Activated naive CD4-positive, alpha-beta T cell treated with anti-CD3 and anti-CD28 coated beads, Interleukin-2, amount 10 ng/mL, durations not matched to agents 7 days and 5 days (primary cell): ENCODE measurements around the gene NFE2.
"Not testable (repeated sequence)": the region's sequence is repeated elsewhere in the genome, so short reads cannot be mapped to it uniquely, and the experiment has no call there.

Experiments used
- CTCF ChIA-PET: fragments of 350-600 bp; sonication (Branson Sonifier 250); formaldehyde crosslinking; loops from one replicate; lab custom pipeline; 2021; ENCODE audit warnings: antibody characterized with exemption; lab: Charles Lee
- DNase-seq: peaks from one replicate; pipeline ENCODE4 v3.0.0-alpha.2; 2020
- H3K27ac Mint-ChIP-seq: one replicate; pipeline ENCODE4 v1.8.0; 2021; ENCODE audit warnings: mild to moderate bottlenecking, moderate library complexity, mixed read lengths
- H3K27me3 Mint-ChIP-seq: one replicate; pipeline ENCODE4 v1.8.0; 2021; ENCODE audit warnings: mild to moderate bottlenecking, mixed read lengths
- H3K36me3 Mint-ChIP-seq: one replicate; pipeline ENCODE4 v1.8.0; 2021; ENCODE audit warnings: mixed read lengths
- H3K4me1 Mint-ChIP-seq: one replicate; pipeline ENCODE4 v1.8.0; 2021; ENCODE audit warnings: mixed read lengths
- H3K4me3 Mint-ChIP-seq: one replicate; pipeline ENCODE4 v1.8.0; 2021; ENCODE audit warnings: mild to moderate bottlenecking, moderate library complexity, mixed read lengths
- H3K9me3 Mint-ChIP-seq: one replicate; pipeline ENCODE4 v1.8.0; 2021; ENCODE audit warnings: mixed read lengths

NFE2 gene

GRCh38 chr12:54328595-54329337, 28.0 kb upstream of the NFE2 start:
- Mint-ChIP-seq H3K4me3 (peak overlapping the region; percentile 41), H3K27ac (peak overlapping the region; percentile 87), H3K9me3 (no peaks in the 10 kb centered on the region), H3K36me3 (peaks cover 24% of the 10 kb centered on the region), H3K4me1 (peaks cover 70% of the 10 kb centered on the region), H3K27me3 (no peaks in the 10 kb centered on the region)
- CTCF ChIA-PET: interaction anchor here (1.0 to 1.9 kb wide), 2 partner anchors 8 to 40 kb away, joined by 3 to 12 read pairs; no protein-coding TSS in a partner anchor
- DNase-seq: no peak

- CTCF ChIA-PET: interaction anchor here (0.7 to 2.6 kb wide), 15 partner anchors 8 to 103 kb away, joined by 3 to 20 read pairs (median 4); no protein-coding TSS in a partner anchor
- H3K4me1 Mint-ChIP-seq: peaks cover 51% of the 10 kb centered on the region
- H3K27ac Mint-ChIP-seq: peak overlapping the region; percentile 86
- H3K27me3 Mint-ChIP-seq, H3K9me3 Mint-ChIP-seq, DNase-seq: not testable (repeated sequence)
- H3K36me3 Mint-ChIP-seq: peaks cover 16% of the 10 kb centered on the region
- H3K4me3 Mint-ChIP-seq: peak overlapping the region; percentile 88
Observed at GRCh38 chr12:54325442-54326109, 24.8 kb upstream of the NFE2 start.

DNA sequence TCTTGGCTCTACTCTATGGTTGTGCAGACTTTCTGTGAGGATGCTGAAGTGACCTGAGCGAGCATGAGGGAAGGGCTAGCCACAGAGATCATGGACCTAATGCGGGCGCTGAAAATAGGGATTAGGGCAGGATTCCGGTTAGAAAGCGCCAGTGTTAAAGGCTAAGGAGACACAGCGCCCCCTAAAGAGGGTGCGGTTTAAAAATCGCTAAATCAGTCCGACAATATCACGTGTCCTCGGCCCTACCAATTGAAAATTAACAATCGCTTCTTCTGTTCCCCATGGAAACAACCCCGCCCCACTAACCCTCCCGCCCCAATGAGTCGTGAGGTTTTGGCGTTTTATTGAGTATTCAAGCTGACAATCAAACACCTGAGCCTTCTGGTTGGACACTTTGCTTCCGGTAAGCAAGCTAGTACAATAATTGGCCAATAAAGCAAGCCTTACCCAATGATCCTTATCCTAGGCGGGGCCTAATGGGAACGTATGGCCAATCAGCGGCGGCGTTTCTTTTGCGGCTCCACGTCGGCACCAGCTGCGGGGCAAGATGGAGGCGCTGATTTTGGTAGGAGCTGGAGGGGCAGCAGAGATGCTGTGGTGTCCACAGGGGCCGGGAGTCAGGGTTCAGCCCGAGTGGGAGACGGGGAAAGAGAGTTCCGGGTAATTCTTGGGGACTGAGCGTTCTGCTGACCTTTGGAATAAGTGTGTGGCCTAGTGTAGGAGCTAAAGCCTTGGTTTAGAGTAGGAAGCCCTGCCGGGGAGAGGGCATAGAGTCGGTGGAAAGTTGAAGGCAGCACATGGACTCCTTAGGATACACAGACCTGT, 24.0 kb upstream of the NFE2 start, which contains the start of gene COPZ1:
Gene COPZ1, plus strand, starts transcription at position 515 of the 825 bp plus-strand sequence. Its CDS starts 33 bp downstream, at position 548.
- no peaks in the 10 kb centered on the region for H3K9me3 Mint-ChIP-seq
- H3K4me1 Mint-ChIP-seq: peaks cover 43% of the 10 kb centered on the region
- peak within 1 kb of the TSS; percentile 88 for H3K4me3 Mint-ChIP-seq

DNA sequence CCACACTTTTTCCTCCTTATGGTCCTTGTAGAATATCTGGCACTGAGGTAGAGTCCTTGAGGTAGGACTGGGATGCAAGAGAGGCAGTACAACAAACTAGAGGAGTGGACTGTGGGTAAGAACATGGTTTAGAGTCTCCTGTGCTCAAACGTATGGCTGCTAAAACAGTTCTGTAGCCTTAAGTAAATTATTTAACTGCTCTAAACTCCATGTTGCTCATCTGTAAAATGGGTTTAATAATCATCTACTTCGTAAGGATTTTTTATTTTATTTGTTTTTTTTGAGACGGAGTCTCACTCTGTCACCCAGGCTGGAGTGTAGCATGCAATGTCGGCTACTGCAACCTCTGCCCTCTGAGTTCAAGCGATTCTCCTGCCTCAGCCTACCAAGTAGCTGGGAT, 20.5 kb upstream of the NFE2 start:
- peaks cover 17% of the 10 kb centered on the region for H3K27me3 Mint-ChIP-seq
- no peak overlapping the region for H3K4me3 Mint-ChIP-seq

More for the DNA sequence above, 24.0 kb upstream of the NFE2 start, which contains the start of gene COPZ1:
- H3K27ac Mint-ChIP-seq: peak within 1 kb of the TSS; percentile 86
- H3K27me3 Mint-ChIP-seq: peaks cover 4% of the 10 kb centered on the region
- DNase-seq: peak; percentile 97
- CTCF ChIA-PET: interaction anchor here (0.7 to 2.6 kb wide), 17 partner anchors 9 to 111 kb away, joined by 3 to 20 read pairs (median 4); no protein-coding TSS in a partner anchor
- H3K36me3 Mint-ChIP-seq: peaks cover 12% of the 10 kb centered on the region

DNA sequence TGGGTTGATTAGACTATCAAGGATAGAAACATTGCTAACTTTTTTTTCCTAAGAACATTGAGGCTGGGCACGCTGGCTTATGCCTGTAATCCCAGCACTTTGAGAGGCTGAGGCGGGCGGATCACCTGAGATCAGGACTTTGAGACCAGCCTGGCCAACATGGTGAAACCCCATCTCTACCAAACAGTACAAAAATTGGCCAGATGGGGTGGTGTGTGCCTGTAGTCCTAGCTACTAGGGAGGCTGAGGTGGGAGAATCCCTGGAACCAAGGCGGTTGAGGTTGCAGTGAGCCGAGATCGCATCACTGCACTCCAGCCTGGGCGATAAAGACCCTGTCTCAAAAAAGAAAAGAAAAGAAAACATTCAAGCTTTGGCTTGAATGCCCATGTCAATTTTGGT, 11.5 kb upstream of the NFE2 start:
- H3K4me1 Mint-ChIP-seq, H3K4me3 Mint-ChIP-seq, DNase-seq, H3K9me3 Mint-ChIP-seq, H3K27ac Mint-ChIP-seq, CTCF ChIA-PET, H3K36me3 Mint-ChIP-seq: not testable (repeated sequence)
- peaks cover 52% of the 10 kb centered on the region for H3K27me3 Mint-ChIP-seq

More for the DNA sequence above, 20.5 kb upstream of the NFE2 start:
- Mint-ChIP-seq H3K36me3 (no peaks in the 10 kb centered on the region), H3K9me3 (no peaks in the 10 kb centered on the region), H3K4me1 (peaks cover 15% of the 10 kb centered on the region), H3K27ac (no peak overlapping the region)
- CTCF ChIA-PET: interaction anchor here (1.3 kb wide), 1 partner anchor 16 kb away, joined by 3 read pairs; no protein-coding TSS in a partner anchor
- no peak for DNase-seq

GRCh38 chr12:54311051-54311450, 10.2 kb upstream of the NFE2 start:
- Mint-ChIP-seq H3K4me1 (peaks cover 12% of the 10 kb centered on the region), H3K4me3 (no peak overlapping the region), H3K36me3 (no peaks in the 10 kb centered on the region), H3K9me3 (no peaks in the 10 kb centered on the region), H3K27ac (no peak overlapping the region), H3K27me3 (peaks cover 59% of the 10 kb centered on the region)
- CTCF ChIA-PET: interaction anchor here (0.6 kb wide), 2 partner anchors 17 to 73 kb away, joined by 3 read pairs; no protein-coding TSS in a partner anchor
- DNase-seq: no peak

- H3K4me1 Mint-ChIP-seq: peaks cover 24% of the 10 kb centered on the region
- H3K27ac Mint-ChIP-seq: no peak overlapping the region
- no peaks in the 10 kb centered on the region for H3K36me3 Mint-ChIP-seq
Observed at GRCh38 chr12:54306925-54307741, 6.3 kb upstream of the NFE2 start.

DNA sequence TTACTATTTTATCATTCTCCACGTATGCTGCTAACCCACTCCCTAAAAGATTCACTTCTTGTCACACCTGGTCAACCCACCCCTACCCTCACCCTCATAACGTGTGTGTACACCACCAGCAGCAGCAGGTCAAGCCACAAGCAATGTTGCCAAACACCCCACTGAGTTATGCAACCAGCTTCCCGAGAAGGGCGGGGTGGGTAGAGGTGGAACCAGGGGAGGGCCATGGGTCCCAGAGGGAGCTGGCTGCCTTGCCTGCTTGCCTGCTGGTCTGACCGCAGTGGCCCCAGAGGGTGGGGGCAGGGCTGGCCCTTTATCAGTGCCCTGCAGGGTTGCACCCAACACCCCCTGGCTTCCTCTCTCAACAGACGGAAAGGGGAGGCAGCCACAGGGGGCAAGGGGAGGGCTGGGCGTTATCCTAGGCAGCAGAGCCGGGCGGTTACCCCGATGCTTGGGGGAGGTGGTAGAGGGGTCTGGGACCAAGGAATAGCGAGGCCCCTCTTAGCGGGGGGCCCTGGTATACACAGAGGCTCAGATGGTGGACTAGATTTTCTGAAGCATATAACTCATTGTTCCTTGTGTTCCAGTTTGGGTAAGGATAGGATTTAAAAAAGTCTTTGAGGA, 3.5 kb upstream of the NFE2 start:
- DNase-seq: peak; percentile 29
- Mint-ChIP-seq H3K27me3 (peaks cover 84% of the 10 kb centered on the region), H3K4me1 (peaks cover 30% of the 10 kb centered on the region), H3K4me3 (no peak overlapping the region), H3K36me3 (no peaks in the 10 kb centered on the region), H3K27ac (no peak overlapping the region), H3K9me3 (no peaks in the 10 kb centered on the region)
- CTCF ChIA-PET: interaction anchor here (0.9 kb wide), 1 partner anchor 32 kb away, joined by 3 read pairs; no protein-coding TSS in a partner anchor

More at GRCh38 chr12:54306925-54307741, 6.3 kb upstream of the NFE2 start:
- peak; percentile 33 for DNase-seq
- H3K4me3 Mint-ChIP-seq: no peak overlapping the region
- no peaks in the 10 kb centered on the region for H3K9me3 Mint-ChIP-seq
- H3K27me3 Mint-ChIP-seq: peaks cover 81% of the 10 kb centered on the region
- CTCF ChIA-PET: interaction anchor here (0.6 to 2.4 kb wide), 7 partner anchors 9 to 157 kb away, joined by 3 to 11 read pairs (median 4); no protein-coding TSS in a partner anchor

DNA sequence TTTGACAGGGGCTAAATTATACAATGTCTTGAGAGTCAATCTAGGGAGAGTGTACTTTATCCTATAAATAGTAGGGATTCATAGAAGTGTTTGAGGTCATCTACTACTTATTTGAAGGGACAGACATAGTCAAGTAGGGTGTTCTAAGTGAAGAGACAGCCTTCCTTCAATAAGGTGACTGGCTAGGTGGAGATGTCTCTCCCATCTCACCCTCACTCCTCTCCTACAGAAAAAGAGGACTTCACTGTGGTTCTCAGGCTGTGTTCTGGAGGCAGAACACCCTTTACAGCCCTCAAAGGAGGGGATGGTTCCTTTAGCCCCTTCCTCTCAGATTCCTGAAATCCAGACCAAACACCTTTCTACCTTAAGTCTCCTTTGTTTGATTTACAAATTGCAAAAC, 2.8 kb upstream of the NFE2 start:
- no peaks in the 10 kb centered on the region for H3K9me3 Mint-ChIP-seq
- H3K27ac Mint-ChIP-seq: no peak overlapping the region
- peaks cover 30% of the 10 kb centered on the region for H3K4me1 Mint-ChIP-seq
- peaks cover 88% of the 10 kb centered on the region for H3K27me3 Mint-ChIP-seq
- CTCF ChIA-PET: no interaction called here
- H3K36me3 Mint-ChIP-seq: no peaks in the 10 kb centered on the region
- no peak overlapping the region for H3K4me3 Mint-ChIP-seq
- DNase-seq: no peak

DNA sequence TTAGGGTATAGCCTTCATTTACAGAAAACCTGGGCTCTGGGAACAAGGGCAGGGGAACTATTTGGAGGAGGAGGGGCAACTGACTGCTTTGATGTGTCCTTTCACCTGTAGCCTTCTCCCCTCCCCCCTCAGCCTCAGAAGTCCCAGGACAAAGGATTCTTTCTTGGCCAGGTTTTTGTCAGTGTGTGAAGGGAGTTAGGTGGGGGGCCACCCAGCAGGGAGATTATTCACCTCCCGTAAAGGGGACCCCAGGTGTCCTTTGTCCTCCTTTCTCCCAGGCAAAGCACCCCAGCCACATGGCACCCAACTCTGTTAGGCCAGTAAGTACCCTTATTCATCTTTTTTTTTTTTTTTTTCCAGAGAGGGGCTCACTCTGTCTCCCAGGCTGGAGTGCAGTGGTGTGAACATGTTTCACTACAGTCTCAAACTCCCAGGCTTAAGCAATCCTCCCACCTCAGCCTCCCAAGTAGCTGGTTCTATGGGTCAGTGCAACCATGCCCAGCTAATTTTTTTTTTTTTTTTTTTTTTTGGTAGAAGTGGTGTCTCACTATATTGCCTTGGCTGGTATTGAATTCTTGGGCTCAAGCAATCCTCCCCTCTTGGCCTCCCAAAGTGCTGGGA, 723 bp upstream of the NFE2 start:
- Mint-ChIP-seq H3K4me1 (peaks cover 24% of the 10 kb centered on the region), H3K27me3 (peaks cover 91% of the 10 kb centered on the region), H3K27ac (no peak overlapping the region), H3K36me3 (no peaks in the 10 kb centered on the region), H3K4me3 (no peak overlapping the region), H3K9me3 (no peaks in the 10 kb centered on the region)
- DNase-seq: no peak
- CTCF ChIA-PET: interaction anchor here (0.6 to 2.2 kb wide), 5 partner anchors 9 to 76 kb away, joined by 3 to 13 read pairs (median 4); partner anchors contain the start of gene COPZ1

DNA sequence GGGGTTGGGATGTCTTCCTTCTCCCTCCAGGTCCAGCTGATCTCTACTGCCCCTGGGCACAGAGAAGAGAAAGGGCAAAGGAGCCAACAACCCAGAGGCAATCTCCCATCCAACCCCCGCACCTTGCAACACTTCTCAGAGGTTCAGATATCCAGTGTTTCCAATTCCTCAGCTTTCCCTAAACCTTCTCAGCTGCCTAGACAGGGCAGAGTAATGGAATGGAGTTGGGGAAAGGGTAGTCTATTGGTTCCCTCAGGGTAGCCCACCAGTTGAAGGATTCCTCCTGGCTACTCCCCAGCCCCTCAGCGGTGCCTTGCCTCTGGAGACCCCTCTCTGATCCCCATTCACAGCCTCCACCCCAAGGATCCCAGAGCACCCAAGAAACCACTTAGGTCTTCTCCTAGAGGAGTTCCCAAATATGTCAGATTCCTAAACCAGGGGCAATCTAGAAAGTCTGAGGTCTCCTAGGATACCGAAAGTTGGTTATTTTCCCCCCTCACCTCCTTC, 537 bp downstream of the NFE2 start:
- CTCF ChIA-PET: interaction anchor here (0.6 to 2.2 kb wide), 8 partner anchors 8 to 80 kb away, joined by 3 to 13 read pairs (median 4); partner anchors contain the start of gene COPZ1
- Mint-ChIP-seq H3K4me3 (no peak overlapping the region), H3K27me3 (peaks cover 95% of the 10 kb centered on the region), H3K9me3 (no peaks in the 10 kb centered on the region), H3K27ac (no peak overlapping the region), H3K36me3 (no peaks in the 10 kb centered on the region), H3K4me1 (peaks cover 24% of the 10 kb centered on the region)
- no peak for DNase-seq
